Cardiac fibroblast (primary cell): Measurements from ENCODE around the gene CANT1.

Experiments
- DNase-seq, 2 donors: peaks; one replicate each; pipeline versions ENCODE4 v3.0.0 to v3.0.0-alpha.2; 2010; ENCODE audit warnings: low read depth in 2 of 2
- H3K4me3 ChIP-seq, 2 donors: replicated peaks in 1 of 2; 1 replicate in 1 of 2; 2 replicates in 1 of 2; pipeline ENCODE4 v1.5.1; 2011; ENCODE audit warnings: low read depth in 2 of 2, low read length in 2 of 2, mild to moderate bottlenecking in 2 of 2, moderate library complexity in 1 of 2
- CTCF ChIP-seq: IDR thresholded peaks from one replicate; pipeline ENCODE4 v1.5.1; 2011; ENCODE audit warnings: low read depth, mild to moderate bottlenecking, low read length, inconsistent platforms

The CANT1 gene

GRCh38 chr17:79009397-79010303 lies at the start of gene CANT1:
TSS of gene CANT1 (minus strand) at chr17:79009764. CDS start at chr17:78997622, 12,142 bp downstream.
- peak; percentile 84 to 91 for DNase-seq
- TF ChIP-seq CTCF: no peak
- H3K4me3 ChIP-seq: peak within 1 kb of the TSS; percentile 74 to 83

GRCh38 chr17:79057737-79058385 lies 48.3 kb upstream of the CANT1 start:
- no peak for TF ChIP-seq CTCF
- H3K4me3 ChIP-seq: no peak overlapping the region
- no peak for DNase-seq

GRCh38 chr17:79055197-79055596 lies 45.6 kb upstream of the CANT1 start:
- peak in 1 of 2 donors; percentile 34 for DNase-seq
- no peak for TF ChIP-seq CTCF
- no peak overlapping the region for H3K4me3 ChIP-seq

GRCh38 chr17:79054200-79054960 lies 44.8 kb upstream of the CANT1 start:
- TF ChIP-seq CTCF: no peak
- no peak overlapping the region for H3K4me3 ChIP-seq
- DNase-seq: no peak

- peak in 1 of 2 donors; percentile 60 for DNase-seq
- TF ChIP-seq CTCF: no peak
These were observed 43.8 kb upstream of the CANT1 start for GRCh38 chr17:79053251-79053925.

GRCh38 chr17:79052131-79052530 lies 42.6 kb upstream of the CANT1 start:
- no peak for DNase-seq
- TF ChIP-seq CTCF: no peak
- H3K4me3 ChIP-seq: no peak overlapping the region

More at GRCh38 chr17:79053251-79053925, 43.8 kb upstream of the CANT1 start:
- H3K4me3 ChIP-seq: no peak overlapping the region
